SK-N-MC (cell line): ENCODE measurements around the gene MSH3.

Source experiments
- DNase-seq: peaks from one replicate; pipeline ENCODE4 v3.0.0-alpha.2; 2011; ENCODE audit warnings: low read depth, low spot score
- H3K27ac ChIP-seq: fragments of 200-600 bp; sonication (generic); 2 replicates; pipeline ENCODE4 v1.5.1; 2016; ENCODE audit warnings: mixed run types
- H3K36me3 ChIP-seq: fragments of 200-600 bp; sonication (generic); 2 replicates; pipeline ENCODE4 v1.6.1; 2017; ENCODE audit warnings: antibody characterized with exemption, low read length, mixed read lengths; ENCODE audit not compliant: insufficient read depth
- H3K4me3 ChIP-seq: fragments of 200-600 bp; sonication (generic); 2 replicates; pipeline ENCODE4 v1.5.1; 2016
- H3K9ac ChIP-seq: fragments of 200-600 bp; sonication (generic); 2 replicates; pipeline ENCODE4 v1.8.0; 2017; ENCODE audit warnings: mixed run types, mixed read lengths; ENCODE audit not compliant: insufficient read length
- H3K9me3 ChIP-seq: fragments of 200-600 bp; sonication (generic); 2 replicates; pipeline ENCODE4 v1.6.1; 2017; ENCODE audit warnings: low read depth, mild to moderate bottlenecking, antibody characterized with exemption, low read length, moderate library complexity, mixed read lengths
- EZH2 ChIP-seq: fragments of 200-600 bp; sonication (generic); IDR thresholded peaks from one replicate; pipeline ENCODE4 v1.6.1; 2017; ENCODE audit warnings: antibody characterized with exemption
- FOXP2 ChIP-seq: optimal IDR thresholded peaks from 2 replicates; pipeline ENCODE3; 2011; ENCODE audit warnings: mild to moderate bottlenecking, moderate library complexity; ENCODE audit not compliant: insufficient read depth; ENCODE audit errors: extremely low read length, control extremely low read depth
- POLR2AphosphoS5 ChIP-seq: IDR thresholded peaks from 2 replicates; pipeline ENCODE4 v1.6.1; 2012; ENCODE audit warnings: mild to moderate bottlenecking, low read depth, low read length, borderline replicate concordance

Gene MSH3

GRCh38 chr5:80705801-80706200, 51.3 kb downstream of the MSH3 start:
- 0 out of 2 replicates have a peak overlapping the region, but pooled peaks have one; percentile 35 for H3K27ac ChIP-seq
- H3K9me3 ChIP-seq = no peaks in the 10 kb centered on the region
- DNase-seq = no peak
- H3K36me3 ChIP-seq = 0 out of 2 replicates have a peak, but pooled peaks cover 6% of the 10 kb centered on the region
- no peak overlapping the region for H3K4me3 ChIP-seq
- no peak overlapping the region for H3K9ac ChIP-seq
- TF ChIP-seq FOXP2 = no peak
- TF ChIP-seq EZH2 = no peak
- TF ChIP-seq POLR2AphosphoS5 = no peak

GRCh38 chr5:80706835-80707447, 52.5 kb downstream of the MSH3 start:
- Histone ChIP-seq H3K9me3 (no peaks in the 10 kb centered on the region), H3K27ac (no peak overlapping the region), H3K9ac (no peak overlapping the region), H3K36me3 (0 out of 2 replicates have a peak, but pooled peaks cover 6% of the 10 kb centered on the region), H3K4me3 (no peak overlapping the region)
- DNase-seq = no peak
- no peak for TF ChIP-seq FOXP2
- TF ChIP-seq EZH2 = no peak
- no peak for TF ChIP-seq POLR2AphosphoS5

GRCh38 chr5:80707645-80708044, 53.2 kb downstream of the MSH3 start:
- Histone ChIP-seq H3K9ac (no peak overlapping the region), H3K36me3 (0 out of 2 replicates have a peak, but pooled peaks cover 6% of the 10 kb centered on the region), H3K9me3 (no peaks in the 10 kb centered on the region), H3K27ac (no peak overlapping the region), H3K4me3 (no peak overlapping the region)
- no peak for DNase-seq
- TF ChIP-seq POLR2AphosphoS5 (no peak), FOXP2 (no peak), EZH2 (no peak)

GRCh38 chr5:80711216-80711615, 56.8 kb downstream of the MSH3 start:
- TF ChIP-seq FOXP2 = no peak
- TF ChIP-seq POLR2AphosphoS5 = no peak
- no peak for TF ChIP-seq EZH2
- no peak overlapping the region for H3K4me3 ChIP-seq
- H3K36me3 ChIP-seq = no peaks in the 10 kb centered on the region
- H3K9ac ChIP-seq = no peak overlapping the region
- H3K9me3 ChIP-seq = no peaks in the 10 kb centered on the region
- DNase-seq = no peak
- H3K27ac ChIP-seq = no peak overlapping the region

- 0 out of 2 replicates have a peak, but pooled peaks cover 4% of the 10 kb centered on the region for H3K36me3 ChIP-seq
- H3K9ac ChIP-seq = no peak overlapping the region
- no peak for DNase-seq
- H3K27ac ChIP-seq = no peak overlapping the region
- TF ChIP-seq POLR2AphosphoS5 = no peak
- no peak for TF ChIP-seq EZH2
- no peak for TF ChIP-seq FOXP2
- no peak overlapping the region for H3K4me3 ChIP-seq
- H3K9me3 ChIP-seq = no peaks in the 10 kb centered on the region
Measured at GRCh38 chr5:80711938-80712337, 57.5 kb downstream of the MSH3 start.

GRCh38 chr5:80712919-80713318, 58.5 kb downstream of the MSH3 start:
- H3K9ac ChIP-seq = no peak overlapping the region
- TF ChIP-seq EZH2 (no peak), POLR2AphosphoS5 (no peak), FOXP2 (no peak)
- 0 out of 2 replicates have a peak, but pooled peaks cover 4% of the 10 kb centered on the region for H3K36me3 ChIP-seq

GRCh38 chr5:80713631-80714030, 59.2 kb downstream of the MSH3 start:
- H3K36me3 ChIP-seq = 0 out of 2 replicates have a peak, but pooled peaks cover 4% of the 10 kb centered on the region
- no peak overlapping the region for H3K4me3 ChIP-seq
- no peak for DNase-seq
- H3K9me3 ChIP-seq = no peaks in the 10 kb centered on the region
- TF ChIP-seq POLR2AphosphoS5 (no peak), EZH2 (no peak), FOXP2 (no peak)
- no peak overlapping the region for H3K9ac ChIP-seq
- no peak overlapping the region for H3K27ac ChIP-seq

More at GRCh38 chr5:80712919-80713318, 58.5 kb downstream of the MSH3 start:
- DNase-seq = no peak
- Histone ChIP-seq H3K4me3 (no peak overlapping the region), H3K9me3 (no peaks in the 10 kb centered on the region), H3K27ac (no peak overlapping the region)

GRCh38 chr5:80714570-80715298, 60.3 kb downstream of the MSH3 start:
- no peak overlapping the region for H3K9ac ChIP-seq

More at GRCh38 chr5:80714570-80715298, 60.3 kb downstream of the MSH3 start:
- H3K9me3 ChIP-seq = no peaks in the 10 kb centered on the region
- no peak for DNase-seq
- H3K36me3 ChIP-seq = peaks cover 7% of the 10 kb centered on the region
- TF ChIP-seq FOXP2 (no peak), POLR2AphosphoS5 (no peak), EZH2 (no peak)
- H3K27ac ChIP-seq = no peak overlapping the region
- H3K4me3 ChIP-seq = no peak overlapping the region
